Activated B cell treated with CpG ODN at 0.5 μM for 24 hours (primary cell): Measurements from ENCODE around the gene RALB. TPM values are rescaled to one million over a fixed set of nuclear protein-coding genes. Genes with fewer than 3 reads are reported as not detected.

Source experiments
- ATAC-seq: fragments of 200-7000 bp; cut with Tn5 transposase; one replicate; pipeline ENCODE4 v1.10.0; 2021; ENCODE audit warnings: low read depth, mild to moderate bottlenecking, moderate library complexity
- CTCF ChIA-PET: fragments of 350-600 bp; sonication (Branson Sonifier 250); formaldehyde crosslinking; loops from one replicate; lab custom pipeline; 2021; ENCODE audit warnings: antibody characterized with exemption; lab: Charles Lee
- POLR2A ChIA-PET: fragments of 350-600 bp; sonication (Branson Sonifier 250); formaldehyde crosslinking; loops from one replicate; lab custom pipeline; 2021; ENCODE audit warnings: antibody characterized with exemption; lab: Charles Lee
- DNase-seq: peaks from one replicate; pipeline ENCODE4 v3.0.0; 2022
- H3K27ac Mint-ChIP-seq: one replicate; pipeline ENCODE4 v1.8.0; 2020; ENCODE audit warnings: mixed read lengths
- H3K27me3 Mint-ChIP-seq: one replicate; pipeline ENCODE4 v1.8.0; 2021; ENCODE audit warnings: mixed read lengths
- H3K36me3 Mint-ChIP-seq: one replicate; pipeline ENCODE4 v1.8.0; 2021; ENCODE audit warnings: low read depth, mixed read lengths
- H3K4me1 Mint-ChIP-seq: one replicate; pipeline ENCODE4 v1.8.0; 2021; ENCODE audit warnings: mixed read lengths
- H3K4me3 Mint-ChIP-seq: one replicate; pipeline ENCODE4 v1.8.0; 2020; ENCODE audit warnings: mild to moderate bottlenecking, mixed read lengths
- H3K9me3 Mint-ChIP-seq: one replicate; pipeline ENCODE4 v1.8.0; 2020; ENCODE audit warnings: mixed read lengths
- CTCF ChIP-seq: fragments of 200-600 bp; IDR thresholded peaks from one replicate; pipeline ENCODE4 v1.8.0; 2022; ENCODE audit warnings: antibody characterized with exemption, mild to moderate bottlenecking
- intact Hi-C: fragments of 100-400 bp; cut with micrococcal nuclease; formaldehyde crosslinking; loops from one replicate; pipeline ENCODE4 v1.15.1; 2024
- total RNA-seq: library from RNA; stranded (reverse); gene quantifications from 2 replicates; pipeline ENCODE4 v1.2.3, GENCODE V29; 2022

Gene RALB
- total RNA-seq, 1 donor from 2014 or later = 33.4 TPM

DNA sequence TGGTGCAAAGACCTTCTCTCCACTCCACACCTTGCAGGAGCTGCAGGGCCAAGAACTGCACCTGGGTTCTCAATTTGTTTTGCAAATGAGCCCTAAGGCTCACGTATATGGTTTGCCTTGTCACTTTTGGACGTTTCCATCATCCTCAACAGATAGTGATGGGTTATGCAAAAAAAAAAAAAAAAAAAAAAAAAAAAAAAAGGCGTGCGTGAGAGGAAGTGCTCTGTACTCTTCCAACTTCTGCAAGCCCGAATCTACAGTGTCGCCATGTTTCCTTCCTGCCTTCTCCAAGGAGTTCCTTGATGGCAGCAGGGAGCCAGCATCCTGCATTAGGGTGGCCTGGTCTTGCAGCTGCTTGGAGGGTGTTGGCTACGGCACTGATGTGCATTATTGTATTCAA is 89.3 kb downstream of the RALB start:
- Mint-ChIP-seq H3K27me3 (peaks cover 56% of the 10 kb centered on the region), H3K27ac (no peak overlapping the region), H3K9me3 (no peaks in the 10 kb centered on the region), H3K4me3 (no peak overlapping the region), H3K4me1 (peaks cover 20% of the 10 kb centered on the region), H3K36me3 (no peaks in the 10 kb centered on the region)
- ChIA-PET POLR2A (no interaction called here), CTCF (no interaction called here)
- ATAC-seq (no peak), DNase-seq (no peak)
- TF ChIP-seq CTCF = no peak
- intact Hi-C loops = loop anchor here (10.0 kb wide), 2 partner anchors 977 to 1487 kb away; partner anchors contain the start of genes C2orf76 and DBI

DNA sequence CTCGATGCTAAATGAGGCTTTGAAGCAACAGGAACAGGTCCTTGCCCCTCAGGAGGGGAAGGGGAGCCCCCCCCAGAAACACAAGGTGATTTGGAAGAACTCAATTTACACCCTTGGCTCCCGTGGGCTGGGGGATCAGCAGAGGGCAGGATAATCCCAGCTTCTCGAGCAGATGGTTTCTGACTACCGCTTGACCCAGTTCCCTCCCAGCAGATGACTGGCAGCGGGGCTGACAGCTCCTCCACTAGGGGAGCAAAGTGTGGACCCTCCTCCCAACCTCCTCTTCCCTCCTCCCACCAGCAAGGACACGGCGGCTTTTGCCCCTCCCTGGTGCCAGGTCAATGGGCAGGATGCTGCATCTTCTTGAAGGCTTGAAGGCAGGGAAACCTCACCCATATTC is 89.8 kb downstream of the RALB start:
- Mint-ChIP-seq H3K36me3 (no peaks in the 10 kb centered on the region), H3K4me3 (no peak overlapping the region), H3K4me1 (peaks cover 24% of the 10 kb centered on the region), H3K27me3 (peaks cover 58% of the 10 kb centered on the region), H3K27ac (no peak overlapping the region), H3K9me3 (no peaks in the 10 kb centered on the region)
- ChIA-PET POLR2A (no interaction called here), CTCF (no interaction called here)
- DNase-seq (no peak), ATAC-seq (no peak)
- no peak for TF ChIP-seq CTCF
- intact Hi-C loops = loop anchor here (10.0 kb wide), 2 partner anchors 978 to 1488 kb away; partner anchors contain the start of genes C2orf76 and DBI

- ATAC-seq = no peak
- Mint-ChIP-seq H3K4me1 (peaks cover 28% of the 10 kb centered on the region), H3K36me3 (no peaks in the 10 kb centered on the region), H3K9me3 (no peaks in the 10 kb centered on the region), H3K4me3 (peak overlapping the region; percentile 53), H3K27ac (no peak overlapping the region), H3K27me3 (peaks cover 58% of the 10 kb centered on the region)
- POLR2A ChIA-PET = no interaction called here
- DNase-seq = no peak
- no peak for TF ChIP-seq CTCF
- CTCF ChIA-PET = interaction anchor here (1.1 kb wide), 2 partner anchors 333 to 338 kb away, joined by 5 to 6 read pairs; no protein-coding TSS in a partner anchor
- intact Hi-C loops = loop anchor here (1.0 to 10.0 kb wide), 4 partner anchors 94 to 1488 kb away; partner anchors contain the start of genes C2orf76 and DBI
Observed at GRCh38 chr2:120343100-120343432, 90.4 kb downstream of the RALB start.

DNA sequence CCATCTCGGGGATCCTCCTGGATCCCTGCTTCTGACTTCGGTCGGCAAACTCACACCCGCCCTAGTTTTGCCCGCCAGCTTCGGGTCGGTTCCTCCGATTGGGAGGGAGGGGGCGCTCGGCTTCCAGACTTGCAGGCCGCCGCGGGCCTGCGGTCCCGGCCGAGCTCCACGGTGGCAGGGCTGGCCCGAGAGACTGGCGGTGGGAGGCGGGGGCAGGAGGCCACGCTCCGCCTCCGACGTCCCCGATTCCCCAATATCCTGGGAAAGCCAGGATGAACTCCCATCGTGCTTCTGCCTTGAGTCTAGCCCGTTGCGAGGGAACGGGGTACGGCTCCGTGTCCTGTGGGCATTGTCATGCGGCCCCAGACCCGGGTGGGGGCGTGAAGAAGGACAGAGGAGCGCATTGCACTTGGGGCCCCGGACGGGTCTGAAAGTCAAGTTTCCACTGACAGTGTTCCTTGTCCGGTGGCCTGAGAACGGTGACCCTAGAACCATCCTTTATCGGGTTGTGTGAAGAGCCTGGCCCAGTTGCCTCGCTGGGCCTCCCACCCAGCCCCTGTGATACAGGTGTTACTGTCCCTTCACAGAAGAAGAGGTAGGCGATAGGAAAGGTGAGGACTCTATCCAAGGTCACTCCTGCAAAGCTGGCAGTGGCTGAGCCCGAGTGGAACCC is 90.9 kb downstream of the RALB start:
- H3K27ac Mint-ChIP-seq = no peak overlapping the region
- no peaks in the 10 kb centered on the region for H3K36me3 Mint-ChIP-seq
- no peaks in the 10 kb centered on the region for H3K9me3 Mint-ChIP-seq
- no peak for TF ChIP-seq CTCF
- peak; percentile 27 for DNase-seq
- CTCF ChIA-PET = interaction anchor here (1.1 kb wide), 2 partner anchors 332 to 337 kb away, joined by 5 to 6 read pairs; no protein-coding TSS in a partner anchor
- intact Hi-C loops = loop anchor here (1.0 to 10.0 kb wide), 4 partner anchors 94 to 1489 kb away; partner anchors contain the start of genes C2orf76 and DBI
- POLR2A ChIA-PET = no interaction called here
- peak; percentile 52 for ATAC-seq
- peaks cover 28% of the 10 kb centered on the region for H3K4me1 Mint-ChIP-seq
- H3K27me3 Mint-ChIP-seq = peaks cover 58% of the 10 kb centered on the region
- peak overlapping the region; percentile 55 for H3K4me3 Mint-ChIP-seq

Other genes starting within 250 kb of the RALB start
- gene EPB41L5, start 239.8 kb upstream of the RALB start, total RNA-seq = 20.9 and 29.4 TPM in 2 replicates
- gene TMEM185B, start 29.5 kb upstream of the RALB start, total RNA-seq = 25.6 and 26.8 TPM in 2 replicates
- not detected in 2 replicates for gene INHBB, start 93.3 kb downstream of the RALB start, total RNA-seq